GM13976 (cell line): ENCODE results near the gene MIOX.

ENCODE experiments used
- DNase-seq: peaks from one replicate; pipeline ENCODE4 v3.0.0; 2012; ENCODE audit warnings: low spot score
- in situ Hi-C: fragments of 300-500 bp; cut with MboI; formaldehyde crosslinking; loops from one replicate; pipeline ENCODE4 v1.12.0; 2022; ENCODE audit warnings: low sequenced_read_pairs, mixed read lengths, inconsistent platforms; ENCODE audit not compliant: unreplicated experiment
- TF ChIP-seq, protein P1 (sequence below): IDR thresholded peaks from 2 replicates; pipeline ENCODE4 v1.5.1; 2012; ENCODE audit warnings: borderline replicate concordance, mild to moderate bottlenecking; ENCODE audit not compliant: insufficient read depth; ENCODE audit errors: extremely low read depth, missing control alignments, control extremely low read depth

MIOX gene

DNA sequence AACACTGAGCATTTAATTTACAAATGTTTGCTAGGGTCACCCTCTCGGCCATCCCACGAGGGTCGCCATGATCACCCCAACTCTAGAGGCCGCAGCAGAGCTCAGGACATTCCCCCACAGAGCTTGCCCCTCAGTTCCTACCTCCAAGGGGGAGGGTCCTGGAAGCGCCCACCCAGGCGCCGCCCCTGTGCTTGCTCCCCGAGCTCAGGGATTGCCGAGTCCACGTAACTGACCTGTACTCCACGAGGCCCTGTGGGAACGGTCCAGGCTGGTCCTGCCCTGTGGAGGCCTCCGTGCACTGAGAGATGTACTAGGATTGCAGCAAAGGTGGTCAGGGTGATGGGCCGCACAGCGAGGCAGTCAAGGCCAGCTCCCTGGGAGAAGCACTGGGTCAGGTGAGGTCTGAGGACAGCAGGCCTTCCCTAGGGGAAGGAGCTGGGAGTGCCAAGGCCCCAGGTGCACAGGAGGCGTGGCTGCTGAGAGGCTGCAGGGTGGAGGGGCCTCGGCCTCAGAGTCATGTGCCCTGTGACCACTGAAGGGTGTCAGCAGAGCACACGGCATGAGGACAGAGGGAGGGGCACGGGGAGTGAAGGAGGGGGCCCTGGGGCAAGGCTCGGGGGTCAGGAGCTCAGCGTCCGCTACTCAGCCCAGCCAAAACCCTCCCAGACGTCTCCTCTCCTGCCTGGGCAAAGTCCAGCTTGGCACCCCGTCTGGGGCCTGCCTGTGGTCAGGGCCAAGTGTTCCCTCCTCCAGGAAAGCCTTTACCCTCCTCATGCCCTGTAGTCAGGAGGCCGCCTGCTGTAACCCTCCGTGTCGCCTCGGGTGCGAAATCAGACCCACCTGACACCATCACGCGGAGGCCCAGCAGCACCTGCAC is 2.4 kb upstream of the MIOX start:
- no peak for DNase-seq
- TF ChIP-seq, protein P1, sequence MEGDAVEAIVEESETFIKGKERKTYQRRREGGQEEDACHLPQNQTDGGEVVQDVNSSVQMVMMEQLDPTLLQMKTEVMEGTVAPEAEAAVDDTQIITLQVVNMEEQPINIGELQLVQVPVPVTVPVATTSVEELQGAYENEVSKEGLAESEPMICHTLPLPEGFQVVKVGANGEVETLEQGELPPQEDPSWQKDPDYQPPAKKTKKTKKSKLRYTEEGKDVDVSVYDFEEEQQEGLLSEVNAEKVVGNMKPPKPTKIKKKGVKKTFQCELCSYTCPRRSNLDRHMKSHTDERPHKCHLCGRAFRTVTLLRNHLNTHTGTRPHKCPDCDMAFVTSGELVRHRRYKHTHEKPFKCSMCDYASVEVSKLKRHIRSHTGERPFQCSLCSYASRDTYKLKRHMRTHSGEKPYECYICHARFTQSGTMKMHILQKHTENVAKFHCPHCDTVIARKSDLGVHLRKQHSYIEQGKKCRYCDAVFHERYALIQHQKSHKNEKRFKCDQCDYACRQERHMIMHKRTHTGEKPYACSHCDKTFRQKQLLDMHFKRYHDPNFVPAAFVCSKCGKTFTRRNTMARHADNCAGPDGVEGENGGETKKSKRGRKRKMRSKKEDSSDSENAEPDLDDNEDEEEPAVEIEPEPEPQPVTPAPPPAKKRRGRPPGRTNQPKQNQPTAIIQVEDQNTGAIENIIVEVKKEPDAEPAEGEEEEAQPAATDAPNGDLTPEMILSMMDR, result no peak
- in situ Hi-C loops, result no loop called here

DNA sequence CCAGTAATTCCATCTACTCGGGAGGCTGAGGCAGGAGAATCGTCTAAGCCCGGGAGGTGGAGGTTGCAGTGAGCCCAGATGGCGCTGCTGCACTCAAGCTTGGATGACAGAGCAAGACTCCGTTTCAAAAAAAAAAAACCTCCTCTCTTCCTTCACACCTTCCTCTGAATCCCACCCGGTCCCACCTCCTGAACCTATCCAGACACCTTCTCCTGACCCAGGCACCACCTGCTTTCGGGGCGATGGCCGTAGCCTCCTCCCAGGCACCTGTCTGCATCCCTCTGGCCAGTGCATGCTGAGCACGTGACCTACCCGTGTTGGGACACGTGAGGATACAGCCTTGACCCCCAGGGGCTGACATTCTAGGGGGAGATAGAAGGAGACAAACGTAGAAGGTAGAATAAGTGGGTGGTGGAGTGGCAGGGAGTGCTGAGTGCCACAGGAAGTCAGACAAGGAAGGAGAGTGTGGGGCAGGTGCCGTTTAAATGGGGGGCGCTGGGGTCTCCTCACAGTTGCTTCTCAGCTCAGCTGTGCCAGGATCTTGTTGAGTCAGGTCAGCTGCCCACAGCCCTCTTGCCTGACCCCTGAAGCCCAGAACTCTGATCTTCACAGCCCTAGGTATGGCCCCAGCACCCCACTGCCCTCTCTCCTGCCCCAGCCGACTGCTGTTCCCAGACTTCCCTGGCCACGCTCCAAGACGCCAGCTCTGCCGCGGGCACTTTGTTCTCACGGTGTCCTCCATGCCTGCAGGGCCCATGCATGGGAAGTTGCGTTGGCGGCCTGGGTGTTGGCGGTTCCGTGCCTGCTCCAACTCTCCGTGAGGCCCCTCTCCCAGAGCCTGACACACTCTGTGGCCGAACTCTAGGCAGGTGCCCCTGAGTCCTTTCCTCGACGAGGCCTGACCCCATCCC is 1.2 kb upstream of the MIOX start:
- TF ChIP-seq, protein P1, result no peak
- no peak for DNase-seq

DNA sequence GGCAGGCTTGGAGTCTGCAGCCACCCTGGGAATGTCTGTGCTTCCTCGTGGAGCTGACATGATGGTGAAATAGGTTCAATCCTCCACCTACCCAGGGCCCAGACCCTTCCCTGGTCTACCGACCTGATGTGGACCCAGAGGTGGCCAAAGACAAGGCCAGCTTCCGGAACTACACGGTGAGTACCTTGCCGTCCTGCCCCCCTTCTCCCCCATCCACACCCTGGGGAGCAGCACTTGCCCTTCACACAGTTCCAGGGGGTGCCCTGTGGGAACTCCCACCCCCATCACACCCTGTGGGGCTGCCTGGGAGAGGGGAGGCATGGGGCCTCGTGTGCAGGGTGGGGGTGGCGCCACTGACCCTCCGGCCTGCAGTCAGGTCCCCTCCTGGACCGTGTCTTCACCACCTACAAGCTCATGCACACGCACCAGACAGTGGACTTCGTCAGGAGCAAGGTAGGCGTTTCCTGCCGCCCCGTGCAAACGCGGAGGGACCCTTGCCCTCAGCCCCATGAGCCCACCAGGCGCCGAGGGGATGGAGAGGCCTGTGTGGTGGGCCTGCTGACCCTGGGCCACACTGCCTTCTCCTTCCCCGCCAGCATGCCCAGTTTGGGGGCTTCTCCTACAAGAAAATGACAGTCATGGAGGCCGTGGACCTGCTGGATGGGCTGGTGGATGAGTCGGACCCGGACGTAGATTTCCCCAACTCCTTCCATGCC is 789 bp downstream of the MIOX start:
- TF ChIP-seq, protein P1, result no peak
- in situ Hi-C loops, result no loop called here
- DNase-seq, result no peak

More for the DNA sequence above, 1.2 kb upstream of the MIOX start:
- in situ Hi-C loops, result no loop called here

DNA sequence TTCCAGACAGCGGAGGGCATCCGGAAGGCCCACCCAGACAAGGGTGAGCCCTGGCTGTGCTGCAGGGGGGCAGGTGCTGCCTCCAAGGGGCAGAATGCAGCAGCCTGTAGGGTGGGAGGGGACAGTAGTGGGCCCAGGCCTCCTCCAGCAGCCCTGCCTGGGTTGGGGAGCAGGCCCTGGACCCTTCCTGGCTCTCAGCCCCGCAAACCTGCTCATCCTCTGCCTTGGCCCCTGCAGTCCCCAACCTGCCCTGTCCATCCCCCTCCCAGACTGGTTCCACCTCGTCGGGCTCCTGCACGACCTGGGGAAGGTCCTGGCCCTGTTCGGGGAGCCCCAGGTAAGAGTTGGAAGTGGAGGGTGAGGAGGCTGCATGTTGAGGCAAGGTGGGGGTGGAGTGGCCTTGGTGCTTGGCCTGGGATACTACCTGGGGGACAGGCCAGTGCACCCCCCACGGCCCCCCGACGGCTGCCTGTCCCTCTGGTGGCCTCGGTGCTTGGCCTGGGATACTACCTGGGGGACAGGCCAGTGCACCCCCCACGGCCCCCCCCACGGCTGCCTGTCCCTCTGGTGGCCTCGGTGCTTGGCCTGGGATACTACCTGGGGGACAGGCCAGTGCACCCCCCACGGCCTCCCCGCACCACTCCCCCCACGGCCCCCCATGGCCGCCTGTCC is 1.5 kb downstream of the MIOX start:
- in situ Hi-C loops, result no loop called here
- TF ChIP-seq, protein P1, result no peak

DNA sequence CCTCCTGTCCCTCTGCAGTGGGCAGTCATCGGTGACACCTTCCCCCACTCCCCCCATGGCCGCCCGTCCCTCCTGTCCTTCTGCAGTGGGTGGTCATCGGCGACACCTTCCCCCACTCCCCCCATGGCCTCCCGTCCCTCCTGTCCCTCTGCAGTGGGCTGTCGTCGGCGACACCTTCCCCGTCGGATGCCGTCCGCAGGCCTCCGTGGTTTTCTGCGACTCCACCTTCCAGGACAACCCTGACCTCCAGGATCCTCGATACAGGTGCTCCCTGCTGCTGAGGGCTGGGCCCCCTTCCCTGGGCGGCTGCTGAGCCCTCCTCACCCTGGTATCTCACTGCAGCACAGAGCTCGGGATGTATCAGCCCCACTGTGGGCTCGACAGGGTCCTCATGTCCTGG is 2.2 kb downstream of the MIOX start:
- in situ Hi-C loops, result no loop called here
- no peak for DNase-seq

More for the DNA sequence above, 1.5 kb downstream of the MIOX start:
- no peak for DNase-seq

More for the DNA sequence above, 2.2 kb downstream of the MIOX start:
- TF ChIP-seq, protein P1, result no peak
